ENCODE data around the gene BLOC1S3.

The BLOC1S3 gene

GRCh38 chr19:45140144-45140503 lies 38.5 kb upstream of the BLOC1S3 start:
- H3K4me1 ChIP-seq (ENCODE audit: control insufficient read depth, low read depth, low read length), result no peaks in the 10 kb centered on the region
- no CpG with 5 or more reads among the region's 8 CpGs for WGBS (ENCODE audit: extremely low coverage, insufficient coverage, low lambda C conversion rate)
- DNase-seq, result no peak
- no peak overlapping the region for H3K4ac ChIP-seq (ENCODE audit: low read depth, low read length)
- no peak overlapping the region for H2AK5ac ChIP-seq (ENCODE audit: low read length)
- no peak overlapping the region for H4K5ac ChIP-seq (ENCODE audit: low read length)
- H2BK120ac ChIP-seq (ENCODE audit: low read depth, low read length), result no peak overlapping the region
- H2BK15ac ChIP-seq (replicated peaks; ENCODE audit: low read depth), result no peak overlapping the region
- H3K27me3 ChIP-seq (ENCODE audit: insufficient read depth, low read length, poor library complexity), result no peaks in the 10 kb centered on the region
- H3K79me2 ChIP-seq (ENCODE audit: control insufficient read depth, insufficient read depth, low read length), result no peaks in the 10 kb centered on the region
- peaks cover 1% of the 10 kb centered on the region for H3K36me3 ChIP-seq (ENCODE audit: control insufficient read depth, insufficient read depth, low read length)
- H2BK5ac ChIP-seq (ENCODE audit: low read length), result no peak overlapping the region
- H3K4me2 ChIP-seq (ENCODE audit: low read length), result no peak overlapping the region
- H3K9ac ChIP-seq (ENCODE audit: low read length), result no peak overlapping the region
- H3K27ac ChIP-seq (ENCODE audit: low read depth, low read length), result no peak overlapping the region
- H3K56ac ChIP-seq (ENCODE audit: low read length), result no peak overlapping the region
- no peak overlapping the region for H3K4me3 ChIP-seq (ENCODE audit: low read length)
- H3K79me1 ChIP-seq (ENCODE audit: low read length), result no peaks in the 10 kb centered on the region
- no peak overlapping the region for H4K8ac ChIP-seq (ENCODE audit: low read depth, low read length)
- no peak overlapping the region for H3K18ac ChIP-seq (ENCODE audit: low read length)
- no peak overlapping the region for H3K23ac ChIP-seq (ENCODE audit: low read length)

DNA sequence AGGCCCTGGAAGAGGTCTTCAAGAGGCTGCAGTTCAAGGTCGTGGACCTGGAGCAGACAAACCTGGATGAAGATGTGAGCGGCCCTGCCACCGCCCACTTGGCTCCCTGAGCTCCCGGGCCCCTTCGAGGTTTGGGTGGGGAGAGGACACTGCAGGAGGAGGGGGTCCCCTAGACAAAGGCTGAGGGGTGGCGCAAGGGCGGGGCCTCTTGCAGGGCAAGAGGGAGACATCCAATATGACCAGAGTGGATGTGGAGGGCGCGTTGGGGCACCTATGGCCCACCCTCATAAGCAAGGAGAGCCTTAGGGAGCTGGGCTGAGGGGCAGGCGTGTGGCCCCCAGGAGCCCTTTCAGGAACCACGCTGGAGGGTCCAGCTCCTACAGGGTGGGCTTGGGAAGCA lies 38.1 kb upstream of the BLOC1S3 start:
- Histone ChIP-seq H2BK5ac (ENCODE audit: low read length) (no peak overlapping the region), H3K9ac (ENCODE audit: low read length) (no peak overlapping the region)
- no CpG with 5 or more reads among the region's 11 CpGs for WGBS (ENCODE audit: extremely low coverage, insufficient coverage, low lambda C conversion rate)

GRCh38 chr19:45141203-45141900 lies 37.2 kb upstream of the BLOC1S3 start:
- no peaks in the 10 kb centered on the region for H3K79me1 ChIP-seq (ENCODE audit: low read length)
- no peak overlapping the region for H3K4ac ChIP-seq (ENCODE audit: low read depth, low read length)
- DNase-seq, result no peak
- no peak overlapping the region for H3K27ac ChIP-seq (ENCODE audit: low read depth, low read length)
- H3K79me2 ChIP-seq (ENCODE audit: control insufficient read depth, insufficient read depth, low read length), result no peaks in the 10 kb centered on the region
- no peak overlapping the region for H2BK5ac ChIP-seq (ENCODE audit: low read length)
- no CpG with 5 or more reads among the region's 28 CpGs for WGBS (ENCODE audit: extremely low coverage, insufficient coverage, low lambda C conversion rate)
- H3K4me2 ChIP-seq (ENCODE audit: low read length), result no peak overlapping the region
- H3K23ac ChIP-seq (ENCODE audit: low read length), result no peak overlapping the region
- no peak overlapping the region for H4K5ac ChIP-seq (ENCODE audit: low read length)
- H3K36me3 ChIP-seq (ENCODE audit: control insufficient read depth, insufficient read depth, low read length), result peaks cover 1% of the 10 kb centered on the region
- H2AK5ac ChIP-seq (ENCODE audit: low read length), result no peak overlapping the region
- H4K8ac ChIP-seq (ENCODE audit: low read depth, low read length), result no peak overlapping the region
- no peak overlapping the region for H3K4me3 ChIP-seq (ENCODE audit: low read length)
- H3K56ac ChIP-seq (ENCODE audit: low read length), result no peak overlapping the region
- no peak overlapping the region for H3K9ac ChIP-seq (ENCODE audit: low read length)
- H3K4me1 ChIP-seq (ENCODE audit: control insufficient read depth, low read depth, low read length), result no peaks in the 10 kb centered on the region
- no peak overlapping the region for H3K18ac ChIP-seq (ENCODE audit: low read length)
- H3K27me3 ChIP-seq (ENCODE audit: insufficient read depth, low read length, poor library complexity), result no peaks in the 10 kb centered on the region
- H2BK15ac ChIP-seq (replicated peaks; ENCODE audit: low read depth), result no peak overlapping the region
- no peak overlapping the region for H2BK120ac ChIP-seq (ENCODE audit: low read depth, low read length)

More for the DNA sequence above, 38.1 kb upstream of the BLOC1S3 start:
- H3K27ac ChIP-seq (ENCODE audit: low read depth, low read length), result no peak overlapping the region
- H3K56ac ChIP-seq (ENCODE audit: low read length), result no peak overlapping the region
- no peak overlapping the region for H2BK15ac ChIP-seq (replicated peaks; ENCODE audit: low read depth)
- no peak overlapping the region for H3K4me3 ChIP-seq (ENCODE audit: low read length)
- H3K4me2 ChIP-seq (ENCODE audit: low read length), result no peak overlapping the region
- H2AK5ac ChIP-seq (ENCODE audit: low read length), result no peak overlapping the region
- H3K79me1 ChIP-seq (ENCODE audit: low read length), result no peaks in the 10 kb centered on the region
- H4K5ac ChIP-seq (ENCODE audit: low read length), result no peak overlapping the region
- H4K8ac ChIP-seq (ENCODE audit: low read depth, low read length), result no peak overlapping the region
- no peaks in the 10 kb centered on the region for H3K27me3 ChIP-seq (ENCODE audit: insufficient read depth, low read length, poor library complexity)
- H3K4me1 ChIP-seq (ENCODE audit: control insufficient read depth, low read depth, low read length), result no peaks in the 10 kb centered on the region
- peaks cover 1% of the 10 kb centered on the region for H3K36me3 ChIP-seq (ENCODE audit: control insufficient read depth, insufficient read depth, low read length)
- no peak overlapping the region for H3K4ac ChIP-seq (ENCODE audit: low read depth, low read length)
- no peak for DNase-seq
- no peak overlapping the region for H2BK120ac ChIP-seq (ENCODE audit: low read depth, low read length)
- H3K18ac ChIP-seq (ENCODE audit: low read length), result no peak overlapping the region
- no peaks in the 10 kb centered on the region for H3K79me2 ChIP-seq (ENCODE audit: control insufficient read depth, insufficient read depth, low read length)
- no peak overlapping the region for H3K23ac ChIP-seq (ENCODE audit: low read length)

GRCh38 chr19:45142016-45142725 lies 36.4 kb upstream of the BLOC1S3 start:
- no peak overlapping the region for H3K4me3 ChIP-seq (ENCODE audit: low read length)
- H2BK120ac ChIP-seq (ENCODE audit: low read depth, low read length), result no peak overlapping the region
- H3K36me3 ChIP-seq (ENCODE audit: control insufficient read depth, insufficient read depth, low read length), result peaks cover 1% of the 10 kb centered on the region
- H3K79me2 ChIP-seq (ENCODE audit: control insufficient read depth, insufficient read depth, low read length), result no peaks in the 10 kb centered on the region
- H3K4me1 ChIP-seq (ENCODE audit: control insufficient read depth, low read depth, low read length), result no peaks in the 10 kb centered on the region
- no peak overlapping the region for H4K8ac ChIP-seq (ENCODE audit: low read depth, low read length)
- no peak overlapping the region for H3K9ac ChIP-seq (ENCODE audit: low read length)
- no peak overlapping the region for H2AK5ac ChIP-seq (ENCODE audit: low read length)
- no peak overlapping the region for H4K5ac ChIP-seq (ENCODE audit: low read length)
- H3K56ac ChIP-seq (ENCODE audit: low read length), result no peak overlapping the region
- H3K4me2 ChIP-seq (ENCODE audit: low read length), result no peak overlapping the region
- no peak overlapping the region for H2BK15ac ChIP-seq (replicated peaks; ENCODE audit: low read depth)
- H2BK5ac ChIP-seq (ENCODE audit: low read length), result no peak overlapping the region
- no peak overlapping the region for H3K4ac ChIP-seq (ENCODE audit: low read depth, low read length)
- no peak for DNase-seq
- no peaks in the 10 kb centered on the region for H3K79me1 ChIP-seq (ENCODE audit: low read length)
- no peaks in the 10 kb centered on the region for H3K27me3 ChIP-seq (ENCODE audit: insufficient read depth, low read length, poor library complexity)
- H3K23ac ChIP-seq (ENCODE audit: low read length), result no peak overlapping the region
- H3K27ac ChIP-seq (ENCODE audit: low read depth, low read length), result no peak overlapping the region
- no peak overlapping the region for H3K18ac ChIP-seq (ENCODE audit: low read length)
- WGBS (ENCODE audit: extremely low coverage, insufficient coverage, low lambda C conversion rate), result no CpG with 5 or more reads among the region's 33 CpGs

GRCh38 chr19:45142726-45143110 lies 35.9 kb upstream of the BLOC1S3 start:
- H3K4me2 ChIP-seq (ENCODE audit: low read length), result no peak overlapping the region
- H2BK5ac ChIP-seq (ENCODE audit: low read length), result no peak overlapping the region
- H2AK5ac ChIP-seq (ENCODE audit: low read length), result no peak overlapping the region
- no peaks in the 10 kb centered on the region for H3K4me1 ChIP-seq (ENCODE audit: control insufficient read depth, low read depth, low read length)
- no peaks in the 10 kb centered on the region for H3K79me2 ChIP-seq (ENCODE audit: control insufficient read depth, insufficient read depth, low read length)
- H3K27ac ChIP-seq (ENCODE audit: low read depth, low read length), result no peak overlapping the region
- no peak overlapping the region for H2BK120ac ChIP-seq (ENCODE audit: low read depth, low read length)
- H3K18ac ChIP-seq (ENCODE audit: low read length), result no peak overlapping the region
- no peak overlapping the region for H4K8ac ChIP-seq (ENCODE audit: low read depth, low read length)
- H3K9ac ChIP-seq (ENCODE audit: low read length), result no peak overlapping the region
- H3K4ac ChIP-seq (ENCODE audit: low read depth, low read length), result no peak overlapping the region
- no peak overlapping the region for H3K56ac ChIP-seq (ENCODE audit: low read length)
- no peak overlapping the region for H3K23ac ChIP-seq (ENCODE audit: low read length)
- H3K36me3 ChIP-seq (ENCODE audit: control insufficient read depth, insufficient read depth, low read length), result peaks cover 1% of the 10 kb centered on the region
- no peak overlapping the region for H2BK15ac ChIP-seq (replicated peaks; ENCODE audit: low read depth)
- WGBS (ENCODE audit: extremely low coverage, insufficient coverage, low lambda C conversion rate), result no CpG with 5 or more reads among the region's 9 CpGs
- no peaks in the 10 kb centered on the region for H3K79me1 ChIP-seq (ENCODE audit: low read length)
- H3K27me3 ChIP-seq (ENCODE audit: insufficient read depth, low read length, poor library complexity), result no peaks in the 10 kb centered on the region
- no peak overlapping the region for H4K5ac ChIP-seq (ENCODE audit: low read length)
- DNase-seq, result no peak
- H3K4me3 ChIP-seq (ENCODE audit: low read length), result no peak overlapping the region

All from mesendoderm (in vitro differentiated cells).